ENCODE measurements around the gene CAMSAP1. TPM values are rescaled to one million over a fixed set of nuclear protein-coding genes. Genes with fewer than 3 reads are reported as not detected.

The CAMSAP1 gene
- total RNA-seq, 2 experiments from 2014 or later = 30.4 to 33.0 TPM

DNA sequence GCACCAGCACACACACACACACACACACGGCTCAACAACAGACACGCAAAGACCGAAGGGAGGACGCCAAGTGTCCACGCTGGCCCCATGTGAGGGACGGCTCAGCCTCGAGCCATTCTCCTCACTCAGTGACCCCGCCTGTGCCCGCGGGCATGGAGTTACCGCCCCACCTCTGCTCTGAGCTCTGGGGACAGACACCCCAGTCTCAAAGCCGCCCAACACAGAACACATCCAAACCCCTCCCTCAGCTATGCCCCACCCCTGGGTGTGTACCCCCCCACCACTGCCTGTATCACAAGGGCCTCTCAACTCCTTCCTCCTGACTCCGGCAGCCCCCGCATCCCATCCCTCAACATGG, 81.2 kb downstream of the CAMSAP1 start:
- TF ChIP-seq EZH2phosphoT487 (IDR thresholded peaks at IDR 0.05; ENCODE audit: borderline replicate concordance, low read depth, low read length) = no peak
- TF ChIP-seq, protein P1, sequence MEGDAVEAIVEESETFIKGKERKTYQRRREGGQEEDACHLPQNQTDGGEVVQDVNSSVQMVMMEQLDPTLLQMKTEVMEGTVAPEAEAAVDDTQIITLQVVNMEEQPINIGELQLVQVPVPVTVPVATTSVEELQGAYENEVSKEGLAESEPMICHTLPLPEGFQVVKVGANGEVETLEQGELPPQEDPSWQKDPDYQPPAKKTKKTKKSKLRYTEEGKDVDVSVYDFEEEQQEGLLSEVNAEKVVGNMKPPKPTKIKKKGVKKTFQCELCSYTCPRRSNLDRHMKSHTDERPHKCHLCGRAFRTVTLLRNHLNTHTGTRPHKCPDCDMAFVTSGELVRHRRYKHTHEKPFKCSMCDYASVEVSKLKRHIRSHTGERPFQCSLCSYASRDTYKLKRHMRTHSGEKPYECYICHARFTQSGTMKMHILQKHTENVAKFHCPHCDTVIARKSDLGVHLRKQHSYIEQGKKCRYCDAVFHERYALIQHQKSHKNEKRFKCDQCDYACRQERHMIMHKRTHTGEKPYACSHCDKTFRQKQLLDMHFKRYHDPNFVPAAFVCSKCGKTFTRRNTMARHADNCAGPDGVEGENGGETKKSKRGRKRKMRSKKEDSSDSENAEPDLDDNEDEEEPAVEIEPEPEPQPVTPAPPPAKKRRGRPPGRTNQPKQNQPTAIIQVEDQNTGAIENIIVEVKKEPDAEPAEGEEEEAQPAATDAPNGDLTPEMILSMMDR (conservative IDR thresholded peaks at IDR 0.05; ENCODE audit: low read length) = no peak
- POLR2A ChIA-PET = no interaction called here
- no peaks in the 10 kb centered on the region for H3K4me1 ChIP-seq (ENCODE audit: insufficient read depth, low read length, poor library complexity, severe bottlenecking)
- H4K20me1 ChIP-seq (ENCODE audit: insufficient read depth, low read length) = no peaks in the 10 kb centered on the region
- BruUV-seq (replicated peaks) = no TSS peak
- H2AFZ ChIP-seq (ENCODE audit: low read length) = no peak overlapping the region
- H3K9me2 ChIP-seq (ENCODE audit: insufficient read depth, low read length) = no peaks in the 10 kb centered on the region
- no peak overlapping the region for H3K27ac ChIP-seq (ENCODE audit: low read depth, low read length, poor library complexity, severe bottlenecking)
- no peak overlapping the region for H3K4me2 ChIP-seq (ENCODE audit: low read length)
- DNase-seq (ENCODE audit: low spot score) = no peak
- CTCF ChIA-PET (ENCODE audit: unreplicated experiment) = no interaction called here
- no peaks in the 10 kb centered on the region for H3K79me2 ChIP-seq (ENCODE audit: insufficient read depth, low read depth, low read length)
- no peak overlapping the region for H3K4me3 ChIP-seq (ENCODE audit: low read depth, low read length, poor library complexity, severe bottlenecking)
- no peaks in the 10 kb centered on the region for H3K9me3 ChIP-seq (ENCODE audit: low read length)
- intact Hi-C loops (cut with micrococcal nuclease; ENCODE audit: unreplicated experiment) = no loop called here
- peaks cover 32% of the 10 kb centered on the region for H3K36me3 ChIP-seq (ENCODE audit: insufficient read depth, low read length)

DNA sequence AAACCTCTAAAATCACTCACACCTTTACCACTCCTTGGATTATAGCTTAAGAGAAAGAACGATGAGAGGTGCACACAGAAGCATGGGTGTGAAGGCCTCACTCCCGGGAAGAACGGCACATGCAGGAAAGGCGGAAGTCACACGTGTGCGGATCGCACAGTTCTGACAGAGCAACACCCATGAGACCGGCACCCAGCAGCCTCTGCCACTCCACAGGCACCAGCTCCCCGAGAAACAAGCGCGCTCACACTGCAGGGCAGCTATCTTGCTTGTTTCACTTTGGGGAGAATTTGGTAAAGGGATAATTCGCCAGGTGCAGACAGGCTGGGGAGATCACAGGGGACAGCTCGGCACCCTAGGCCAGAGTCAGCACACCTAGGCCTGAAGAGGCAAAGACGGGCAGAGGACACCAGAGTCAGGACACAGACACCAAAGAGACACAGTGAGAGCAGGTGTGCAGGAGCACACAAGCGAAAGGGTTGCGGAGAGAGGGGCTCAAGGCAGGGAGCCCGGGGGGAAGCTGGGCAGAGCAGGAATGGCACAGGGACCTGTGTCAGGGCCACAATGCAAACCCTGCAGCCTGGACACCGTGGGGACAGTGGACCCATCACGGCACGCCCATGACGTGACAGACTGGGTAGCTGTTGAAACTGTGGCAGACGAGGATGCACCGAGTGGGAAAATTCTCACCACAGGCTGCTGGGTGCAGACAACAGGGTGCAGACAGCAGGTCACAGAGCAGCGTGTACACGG, 81.7 kb downstream of the CAMSAP1 start:
- TF ChIP-seq, protein P1 (conservative IDR thresholded peaks at IDR 0.05; ENCODE audit: low read length) = no peak
- TF ChIP-seq EZH2phosphoT487 (IDR thresholded peaks at IDR 0.05; ENCODE audit: borderline replicate concordance, low read depth, low read length) = no peak
- Histone ChIP-seq H3K4me1 (ENCODE audit: insufficient read depth, low read length, poor library complexity, severe bottlenecking) (no peaks in the 10 kb centered on the region), H3K36me3 (ENCODE audit: insufficient read depth, low read length) (peaks cover 37% of the 10 kb centered on the region), H2AFZ (ENCODE audit: low read length) (no peak overlapping the region), H3K9me3 (ENCODE audit: low read length) (no peaks in the 10 kb centered on the region), H4K20me1 (ENCODE audit: insufficient read depth, low read length) (no peaks in the 10 kb centered on the region), H3K4me2 (ENCODE audit: low read length) (no peak overlapping the region), H3K9me2 (ENCODE audit: insufficient read depth, low read length) (no peaks in the 10 kb centered on the region), H3K4me3 (ENCODE audit: low read depth, low read length, poor library complexity, severe bottlenecking) (no peak overlapping the region), H3K79me2 (ENCODE audit: insufficient read depth, low read depth, low read length) (no peaks in the 10 kb centered on the region), H3K27ac (ENCODE audit: low read depth, low read length, poor library complexity, severe bottlenecking) (no peak overlapping the region)
- ChIA-PET CTCF (ENCODE audit: unreplicated experiment) (no interaction called here), POLR2A (no interaction called here)
- no TSS peak for BruUV-seq (replicated peaks)
- intact Hi-C loops (cut with micrococcal nuclease; ENCODE audit: unreplicated experiment) = no loop called here
- DNase-seq (ENCODE audit: low spot score) = no peak

DNA sequence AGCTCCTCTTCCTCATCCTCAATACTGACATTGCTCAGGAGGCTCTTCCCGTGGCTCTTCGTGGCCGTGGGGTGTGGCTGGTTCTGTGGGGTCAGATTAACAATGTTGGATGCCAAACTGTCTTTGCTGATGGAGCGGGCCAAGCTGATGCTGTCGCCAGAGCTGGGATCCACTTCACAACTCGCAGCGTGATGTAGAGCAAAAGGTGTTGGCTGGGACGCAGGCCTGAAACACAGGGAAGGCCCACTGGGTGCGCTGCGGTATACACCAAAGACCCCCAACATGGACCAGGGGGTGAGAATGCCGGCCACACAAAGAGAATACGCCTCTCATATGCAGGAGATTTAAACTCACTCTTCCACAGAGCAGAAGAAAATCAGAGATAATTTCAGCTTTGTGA, 84.3 kb downstream of the CAMSAP1 start:
- H4K20me1 ChIP-seq (ENCODE audit: insufficient read depth, low read length) = no peaks in the 10 kb centered on the region
- no peaks in the 10 kb centered on the region for H3K4me1 ChIP-seq (ENCODE audit: insufficient read depth, low read length, poor library complexity, severe bottlenecking)
- peaks cover 59% of the 10 kb centered on the region for H3K36me3 ChIP-seq (ENCODE audit: insufficient read depth, low read length)
- H3K4me3 ChIP-seq (ENCODE audit: low read depth, low read length, poor library complexity, severe bottlenecking) = no peak overlapping the region
- POLR2A ChIA-PET = interaction anchor here (0.6 kb wide), 1 partner anchor 91 kb away, joined by 3 read pairs; no protein-coding TSS in a partner anchor
- H3K79me2 ChIP-seq (ENCODE audit: insufficient read depth, low read depth, low read length) = no peaks in the 10 kb centered on the region
- no peak for TF ChIP-seq EZH2phosphoT487 (IDR thresholded peaks at IDR 0.05; ENCODE audit: borderline replicate concordance, low read depth, low read length)
- TF ChIP-seq, protein P1 (conservative IDR thresholded peaks at IDR 0.05; ENCODE audit: low read length) = no peak
- no peaks in the 10 kb centered on the region for H3K9me2 ChIP-seq (ENCODE audit: insufficient read depth, low read length)
- intact Hi-C loops (cut with micrococcal nuclease; ENCODE audit: unreplicated experiment) = no loop called here
- no peaks in the 10 kb centered on the region for H3K9me3 ChIP-seq (ENCODE audit: low read length)
- BruUV-seq (replicated peaks) = no TSS peak
- H2AFZ ChIP-seq (ENCODE audit: low read length) = no peak overlapping the region
- DNase-seq (ENCODE audit: low spot score) = no peak
- no peak overlapping the region for H3K4me2 ChIP-seq (ENCODE audit: low read length)
- H3K27ac ChIP-seq (ENCODE audit: low read depth, low read length, poor library complexity, severe bottlenecking) = no peak overlapping the region
- CTCF ChIA-PET (ENCODE audit: unreplicated experiment) = no interaction called here

All from OCI-LY7 (cell line).